GM12865 (cell line): ENCODE results near the gene CXCL16.

ENCODE experiments used
- DNase-seq: peaks from one replicate; pipeline ENCODE4 v3.0.0; 2010; ENCODE audit warnings: low read depth
- H3K4me3 ChIP-seq: 2 replicates; pipeline ENCODE4 v1.5.1; 2011; ENCODE audit warnings: mild to moderate bottlenecking, low read depth, low read length, control low read depth
- TF ChIP-seq, protein P1 (sequence below): IDR thresholded peaks from 2 replicates; pipeline ENCODE4 v1.5.1; 2011; ENCODE audit warnings: low read length, control low read depth, low read depth, inconsistent platforms; ENCODE audit not compliant: insufficient read depth; ENCODE audit errors: missing control alignments

The CXCL16 gene

DNA sequence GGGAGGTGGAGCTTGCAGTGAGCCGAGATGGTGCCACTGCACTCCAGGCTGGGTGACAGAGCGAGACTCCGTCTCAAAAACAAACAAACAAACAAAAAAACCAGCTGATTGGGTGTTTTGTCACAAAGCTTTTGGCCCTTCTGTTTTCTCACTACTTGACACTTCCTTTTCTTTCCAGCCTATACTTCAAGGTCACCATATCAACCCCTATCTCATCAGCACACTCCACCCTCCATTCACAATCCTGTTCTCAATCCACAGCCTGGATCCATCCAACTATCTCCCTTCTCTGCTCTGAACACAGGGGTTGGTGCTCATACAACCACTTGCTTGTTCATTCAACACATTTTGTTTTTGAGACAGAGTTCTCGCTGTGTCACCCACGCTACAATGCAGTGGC is 15.1 kb downstream of the CXCL16 start:
- no peak overlapping the region for H3K4me3 ChIP-seq
- DNase-seq = no peak
- TF ChIP-seq, protein P1, sequence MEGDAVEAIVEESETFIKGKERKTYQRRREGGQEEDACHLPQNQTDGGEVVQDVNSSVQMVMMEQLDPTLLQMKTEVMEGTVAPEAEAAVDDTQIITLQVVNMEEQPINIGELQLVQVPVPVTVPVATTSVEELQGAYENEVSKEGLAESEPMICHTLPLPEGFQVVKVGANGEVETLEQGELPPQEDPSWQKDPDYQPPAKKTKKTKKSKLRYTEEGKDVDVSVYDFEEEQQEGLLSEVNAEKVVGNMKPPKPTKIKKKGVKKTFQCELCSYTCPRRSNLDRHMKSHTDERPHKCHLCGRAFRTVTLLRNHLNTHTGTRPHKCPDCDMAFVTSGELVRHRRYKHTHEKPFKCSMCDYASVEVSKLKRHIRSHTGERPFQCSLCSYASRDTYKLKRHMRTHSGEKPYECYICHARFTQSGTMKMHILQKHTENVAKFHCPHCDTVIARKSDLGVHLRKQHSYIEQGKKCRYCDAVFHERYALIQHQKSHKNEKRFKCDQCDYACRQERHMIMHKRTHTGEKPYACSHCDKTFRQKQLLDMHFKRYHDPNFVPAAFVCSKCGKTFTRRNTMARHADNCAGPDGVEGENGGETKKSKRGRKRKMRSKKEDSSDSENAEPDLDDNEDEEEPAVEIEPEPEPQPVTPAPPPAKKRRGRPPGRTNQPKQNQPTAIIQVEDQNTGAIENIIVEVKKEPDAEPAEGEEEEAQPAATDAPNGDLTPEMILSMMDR = no peak

DNA sequence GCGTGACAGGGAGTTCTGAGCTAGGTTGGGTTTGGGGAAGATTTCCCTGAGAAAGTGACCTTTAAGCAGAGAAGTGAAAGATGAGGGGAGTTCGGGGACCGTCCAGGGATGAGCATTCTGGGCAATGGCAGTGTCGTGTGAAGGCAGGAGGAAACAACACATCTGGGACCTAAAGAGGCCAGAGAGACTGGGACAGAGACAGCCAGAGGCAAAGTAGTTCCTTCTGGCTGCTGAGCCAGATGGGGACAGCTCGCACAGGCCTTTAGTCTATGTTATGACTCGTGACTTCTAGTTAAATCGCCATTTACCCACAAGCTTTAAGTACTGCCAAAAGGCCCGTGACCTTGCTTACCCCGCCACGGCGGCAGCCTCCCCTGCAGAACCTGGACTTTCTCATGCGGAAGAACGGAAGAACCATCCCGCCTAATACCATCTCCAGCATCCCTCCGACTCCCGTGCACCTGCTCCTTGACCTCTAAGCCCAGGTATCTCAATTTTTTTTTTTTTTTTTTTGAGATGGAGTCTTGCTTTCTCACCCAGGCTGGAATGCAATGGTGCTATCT is 17.0 kb downstream of the CXCL16 start:
- TF ChIP-seq, protein P1 = no peak
- DNase-seq = no peak

DNA sequence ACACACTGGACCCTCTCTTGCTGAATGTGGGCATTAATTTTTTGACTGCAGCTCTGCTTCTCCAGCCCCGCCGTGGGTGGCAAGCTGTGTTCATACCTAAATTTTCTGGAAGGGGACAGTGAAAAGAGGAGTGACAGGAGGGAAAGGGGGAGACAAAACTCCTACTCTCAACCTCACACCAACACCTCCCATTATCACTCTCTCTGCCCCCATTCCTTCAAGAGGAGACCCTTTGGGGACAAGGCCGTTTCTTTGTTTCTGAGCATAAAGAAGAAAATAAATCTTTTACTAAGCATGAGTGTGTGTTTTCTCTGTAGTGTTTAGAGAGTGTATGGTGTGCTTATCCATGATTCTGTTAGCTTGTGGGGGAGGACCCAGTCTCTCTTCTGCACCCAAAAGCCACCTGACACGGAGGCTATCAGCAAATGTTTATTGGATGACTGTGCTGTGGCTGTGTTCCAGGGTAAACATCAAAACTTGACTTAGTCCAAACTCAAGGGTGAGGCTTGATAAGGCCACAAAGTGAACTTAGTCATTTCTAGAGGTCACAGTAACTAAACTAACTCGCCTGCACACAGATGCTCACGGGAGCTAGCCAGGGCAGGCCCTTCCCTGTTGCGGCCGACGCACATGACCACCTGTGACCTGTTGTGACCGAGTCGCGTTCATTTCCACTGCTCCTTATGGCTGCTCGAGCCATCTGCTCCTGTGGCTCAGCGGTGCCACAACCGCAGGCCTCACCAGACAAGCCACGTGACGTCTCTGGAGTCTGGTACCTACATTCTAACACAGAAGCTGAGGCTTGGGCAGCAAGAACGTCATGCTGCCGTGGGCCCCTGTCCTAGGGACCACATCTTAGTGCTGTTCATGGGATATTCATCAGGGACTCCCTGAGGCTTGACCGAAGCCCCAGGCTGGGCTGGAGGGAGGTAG is 18.3 kb downstream of the CXCL16 start:
- no peak for DNase-seq
- TF ChIP-seq, protein P1 = no peak

More for the DNA sequence above, 17.0 kb downstream of the CXCL16 start:
- H3K4me3 ChIP-seq = no peak overlapping the region

DNA sequence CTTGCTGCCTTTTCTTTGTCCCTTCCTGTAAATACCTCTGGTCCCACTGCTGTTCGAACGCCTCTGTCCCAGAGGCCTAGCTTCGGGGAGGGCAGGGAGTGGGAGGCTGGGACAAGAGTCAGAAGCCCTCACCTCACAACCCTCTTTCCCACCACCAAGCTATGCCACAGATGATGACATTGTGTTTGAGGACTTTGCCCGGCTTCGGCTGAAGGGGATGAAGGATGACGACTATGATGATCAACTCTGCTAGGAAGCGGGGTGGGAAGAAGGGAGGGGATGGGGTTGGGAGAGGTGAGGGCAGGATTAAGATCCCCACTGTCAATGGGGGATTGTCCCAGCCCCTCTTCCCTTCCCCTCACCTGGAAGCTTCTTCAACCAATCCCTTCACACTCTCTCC is 18.9 kb downstream of the CXCL16 start:
- no peak for DNase-seq
- no peak overlapping the region for H3K4me3 ChIP-seq
- TF ChIP-seq, protein P1 = no peak

More for the DNA sequence above, 18.3 kb downstream of the CXCL16 start:
- no peak overlapping the region for H3K4me3 ChIP-seq

DNA sequence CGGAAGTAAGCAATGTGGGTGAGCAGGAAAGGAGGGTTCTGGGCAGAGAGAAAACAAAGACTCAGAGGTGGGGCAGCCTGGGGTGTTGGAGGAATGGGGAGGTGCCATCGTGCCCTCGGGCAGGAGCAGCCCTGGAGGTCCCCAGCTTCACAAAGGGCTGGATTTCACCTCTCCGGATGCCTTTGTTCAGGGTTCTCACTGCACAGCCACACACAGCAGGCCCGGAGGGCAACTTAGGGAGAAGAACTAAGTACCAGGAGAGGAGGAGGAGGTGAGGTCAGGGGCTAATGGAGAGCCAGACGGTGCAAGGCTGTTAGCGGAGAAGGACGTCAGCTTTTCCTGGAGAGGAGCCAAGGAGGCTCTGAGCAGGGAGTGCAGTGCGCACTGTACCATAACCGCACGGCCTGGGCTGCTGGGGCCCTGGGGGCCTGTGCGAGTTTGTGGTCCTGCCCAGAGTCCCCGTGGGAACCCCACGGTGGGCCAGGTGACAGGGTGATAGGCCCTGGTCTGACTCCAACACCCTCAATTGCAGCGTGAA is 20.0 kb downstream of the CXCL16 start:
- TF ChIP-seq, protein P1 = no peak
- no peak overlapping the region for H3K4me3 ChIP-seq
- no peak for DNase-seq

DNA sequence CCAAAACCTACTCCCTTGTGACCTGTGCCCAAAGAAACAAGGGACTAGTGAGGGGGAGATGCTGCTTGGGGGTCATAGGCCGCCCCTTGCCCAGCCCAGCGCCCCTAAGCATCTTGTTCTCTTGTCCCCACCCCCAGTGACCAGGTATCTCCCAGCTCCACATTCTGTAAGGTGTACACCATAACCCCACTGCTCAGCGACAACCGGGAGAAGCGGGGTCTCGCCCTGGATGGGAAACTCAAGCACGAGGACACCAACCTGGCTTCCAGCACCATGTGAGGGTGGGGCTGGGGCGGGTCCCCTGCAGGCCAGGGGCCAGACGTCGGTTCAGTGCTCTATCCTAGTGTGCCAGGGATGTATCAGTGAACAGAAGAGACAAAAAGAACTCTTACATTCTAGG is 20.6 kb downstream of the CXCL16 start:
- no peak overlapping the region for H3K4me3 ChIP-seq
- TF ChIP-seq, protein P1 = no peak
- no peak for DNase-seq
